Activated CD4-positive, CD25-positive, alpha-beta regulatory T cell treated with anti-CD3 and anti-CD28 coated beads, Interleukin-2, amount 50 U/mL, for 24 hours (primary cell): ENCODE data around the gene PDE4D.
A peak's percentile ranks its signal among the peaks of the same experiment; 100 is the strongest.

ENCODE experiments used
- ATAC-seq, 2 donors: fragments of 150-1000 bp; cut with Tn5 transposase; one replicate each; pipeline ENCODE4 v1.10.0; 2021; ENCODE audit warnings: mild to moderate bottlenecking in 1 of 2, moderate library complexity in 1 of 2

The PDE4D gene

GRCh38 chr5:58933891-58934628 is 959.5 kb downstream of the PDE4D start:
- ATAC-seq: peak in 1 of 2 donors; percentile 25

GRCh38 chr5:58932057-58932612 is 961.4 kb downstream of the PDE4D start:
- no peak for ATAC-seq

- ATAC-seq: no peak
Observed at GRCh38 chr5:58930520-58930919, 963.0 kb downstream of the PDE4D start.

- no peak for ATAC-seq
Observed at GRCh38 chr5:58929726-58930125, 963.8 kb downstream of the PDE4D start.

GRCh38 chr5:58927938-58928337 is 965.6 kb downstream of the PDE4D start:
- ATAC-seq: no peak

GRCh38 chr5:58927181-58927580 is 966.3 kb downstream of the PDE4D start:
- ATAC-seq: no peak

- ATAC-seq: no peak
Observed at GRCh38 chr5:58926541-58926935, 967.0 kb downstream of the PDE4D start.

GRCh38 chr5:58925627-58926540 is 967.6 kb downstream of the PDE4D start:
- no peak for ATAC-seq

GRCh38 chr5:58924306-58924705 is 969.2 kb downstream of the PDE4D start:
- ATAC-seq: no peak

- ATAC-seq: no peak
Observed at GRCh38 chr5:58923355-58923754, 970.2 kb downstream of the PDE4D start.

- ATAC-seq: no peak
Observed at GRCh38 chr5:58922461-58923171, 970.9 kb downstream of the PDE4D start.

GRCh38 chr5:58921159-58921558 is 972.4 kb downstream of the PDE4D start:
- ATAC-seq: no peak

- no peak for ATAC-seq
Observed at GRCh38 chr5:58919833-58920232, 973.7 kb downstream of the PDE4D start.
